Esophagus squamous epithelium (tissue), 5 donors: ENCODE measurements around the gene CCDC136. TPM values are rescaled to one million over a fixed set of nuclear protein-coding genes. Genes with fewer than 3 reads are reported as not detected.

ENCODE experiments used
- DNase-seq: peaks from one replicate; lab custom pipeline; 2025; lab: John Stamatoyannopoulos, UW
- H3K27ac ChIP-seq, 4 donors: fragments of 200-600 bp; sonication (generic); one replicate each; pipeline ENCODE4 v1.5.1; 2016 to 2019; ENCODE audit warnings: mild to moderate bottlenecking in 1 of 4
- H3K27me3 ChIP-seq, 4 donors: fragments of 200-600 bp; sonication (generic); 1 replicate in 3 of 4; 2 replicates in 1 of 4; pipeline versions ENCODE4 v1.5.1 to v1.6.0; 2017 to 2021; ENCODE audit warnings: antibody characterized with exemption in 1 of 4
- H3K36me3 ChIP-seq, 3 donors: fragments of 200-600 bp; sonication (generic); one replicate each; pipeline ENCODE4 v1.5.1; 2016 to 2019
- H3K4me1 ChIP-seq, 3 donors: fragments of 200-600 bp; sonication (generic); one replicate each; pipeline ENCODE4 v1.5.1; 2017 to 2019
- H3K4me3 ChIP-seq, 4 donors: fragments of 200-600 bp; sonication (generic); 1 replicate in 3 of 4; 2 replicates in 1 of 4; pipeline ENCODE4 v1.5.1; 2016 to 2019; ENCODE audit warnings: mild to moderate bottlenecking in 2 of 4, moderate library complexity in 1 of 4
- H3K9me3 ChIP-seq, 3 donors: fragments of 200-600 bp; sonication (generic); one replicate each; pipeline ENCODE4 v1.5.1; 2016 to 2019
- POLR2A ChIP-seq, 4 donors: fragments of 450-650 bp; IDR thresholded peaks; one replicate each; pipeline ENCODE4 v1.6.1; 2017; ENCODE audit warnings: antibody characterized with exemption in 4 of 4, mild to moderate bottlenecking in 4 of 4, moderate library complexity in 3 of 4
- WGBS, 2 donors: methylation state at CpG; one replicate each; pipeline ENCODE4 v1.1.5; 2018; 5-methylcytosine and 5-hydroxymethylcytosine counted together
- intact Hi-C: fragments of 100-400 bp; cut with DNase I; formaldehyde crosslinking; loops from one replicate; pipeline ENCODE4 v1.15.0; 2022
- total RNA-seq, 4 donors: library from RNA; depleted of rRNA; stranded (reverse); fragments of >200 nt; gene quantifications; one replicate each; pipeline ENCODE4 v1.1.0, GENCODE V29; 2016
- TF ChIP-seq, protein P1 (sequence below), 6 experiments: fragments of 450-650 bp in 4 of 6; fragments of 200-600 bp in 2 of 6; sonication (generic) in 2 of 6; IDR thresholded peaks; one replicate each; pipeline ENCODE4 v1.5.1; 2016 to 2019; ENCODE audit warnings: antibody characterized with exemption in 6 of 6, mild to moderate bottlenecking in 4 of 6, moderate library complexity in 4 of 6
- donor health status: DM: yes; HTN: yes; CAD: no.

The CCDC136 gene
- total RNA-seq, 4 donors from 2014 or later: 0.09 to 5.1 (median 2.2) TPM

- Histone ChIP-seq H3K27ac (peak overlapping the region in 1 of 4 donors; percentile 14), H3K9me3 (no peaks in the 10 kb centered on the region), H3K27me3 (no peaks in the 10 kb centered on the region), H3K4me3 (no peak overlapping the region), H3K36me3 (peaks cover 0 to 84% (median 0%) of the 10 kb centered on the region in 3 donors), H3K4me1 (peaks cover 0 to 15% (median 0%) of the 10 kb centered on the region in 3 donors)
- DNase-seq: no peak
- 73 to 100% methylated on average over 1 to 2 of the region's 17 CpGs for WGBS, 2 donors
- intact Hi-C loops: no loop called here
- no peak for TF ChIP-seq POLR2A (IDR thresholded peaks at IDR 0.05)
- TF ChIP-seq, protein P1, sequence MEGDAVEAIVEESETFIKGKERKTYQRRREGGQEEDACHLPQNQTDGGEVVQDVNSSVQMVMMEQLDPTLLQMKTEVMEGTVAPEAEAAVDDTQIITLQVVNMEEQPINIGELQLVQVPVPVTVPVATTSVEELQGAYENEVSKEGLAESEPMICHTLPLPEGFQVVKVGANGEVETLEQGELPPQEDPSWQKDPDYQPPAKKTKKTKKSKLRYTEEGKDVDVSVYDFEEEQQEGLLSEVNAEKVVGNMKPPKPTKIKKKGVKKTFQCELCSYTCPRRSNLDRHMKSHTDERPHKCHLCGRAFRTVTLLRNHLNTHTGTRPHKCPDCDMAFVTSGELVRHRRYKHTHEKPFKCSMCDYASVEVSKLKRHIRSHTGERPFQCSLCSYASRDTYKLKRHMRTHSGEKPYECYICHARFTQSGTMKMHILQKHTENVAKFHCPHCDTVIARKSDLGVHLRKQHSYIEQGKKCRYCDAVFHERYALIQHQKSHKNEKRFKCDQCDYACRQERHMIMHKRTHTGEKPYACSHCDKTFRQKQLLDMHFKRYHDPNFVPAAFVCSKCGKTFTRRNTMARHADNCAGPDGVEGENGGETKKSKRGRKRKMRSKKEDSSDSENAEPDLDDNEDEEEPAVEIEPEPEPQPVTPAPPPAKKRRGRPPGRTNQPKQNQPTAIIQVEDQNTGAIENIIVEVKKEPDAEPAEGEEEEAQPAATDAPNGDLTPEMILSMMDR (IDR thresholded peaks at IDR 0.05): no peak
These were observed 52.3 kb downstream of the CCDC136 start for GRCh38 chr7:128843938-128844621.

- WGBS, 2 donors: 84 to 97% methylated on average over 7 to 14 of the region's 25 CpGs
- DNase-seq: no peak
- no peaks in the 10 kb centered on the region for H3K9me3 ChIP-seq
- H3K4me3 ChIP-seq: no peak overlapping the region
- no peak for TF ChIP-seq POLR2A (IDR thresholded peaks at IDR 0.05)
- TF ChIP-seq, protein P1 (IDR thresholded peaks at IDR 0.05): no peak
- intact Hi-C loops: no loop called here
- peaks cover 0 to 85% (median 0%) of the 10 kb centered on the region in 3 donors for H3K36me3 ChIP-seq
- H3K4me1 ChIP-seq: peaks cover 0 to 13% (median 0%) of the 10 kb centered on the region in 3 donors
- no peaks in the 10 kb centered on the region for H3K27me3 ChIP-seq
- peak overlapping the region in 1 of 4 donors; percentile 14 for H3K27ac ChIP-seq
These were observed 53.1 kb downstream of the CCDC136 start for GRCh38 chr7:128844777-128845311.

DNA sequence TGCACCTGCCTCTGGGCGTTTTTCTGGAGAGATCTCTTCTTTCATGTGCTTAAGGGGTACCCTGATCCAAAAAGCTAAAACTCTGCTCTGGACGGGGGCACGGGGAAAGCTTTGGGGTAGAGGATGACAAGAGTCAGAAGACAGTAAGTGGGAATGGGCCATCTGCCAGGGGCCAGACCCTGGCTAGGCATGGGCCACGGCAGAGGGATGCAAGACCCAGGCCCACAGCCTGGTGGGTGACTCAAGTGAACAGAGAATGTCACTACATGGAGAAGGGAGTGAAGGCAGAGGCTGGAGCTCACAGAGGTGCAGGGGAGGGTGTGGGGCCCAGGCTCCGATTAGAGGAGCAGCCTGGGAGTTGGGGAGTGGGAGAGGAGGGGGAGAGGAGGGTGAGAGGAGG is 53.7 kb downstream of the CCDC136 start:
- no peak overlapping the region for H3K27ac ChIP-seq
- H3K4me3 ChIP-seq: no peak overlapping the region
- no peak for DNase-seq
- WGBS, 2 donors: 78 to 85% methylated on average over 3 to 5 of the region's 5 CpGs
- H3K27me3 ChIP-seq: no peaks in the 10 kb centered on the region
- no peak for TF ChIP-seq POLR2A (IDR thresholded peaks at IDR 0.05)
- TF ChIP-seq, protein P1 (IDR thresholded peaks at IDR 0.05): no peak
- H3K4me1 ChIP-seq: peaks cover 0 to 9% (median 0%) of the 10 kb centered on the region in 3 donors
- intact Hi-C loops: no loop called here
- H3K36me3 ChIP-seq: peaks cover 0 to 87% (median 0%) of the 10 kb centered on the region in 3 donors
- H3K9me3 ChIP-seq: no peaks in the 10 kb centered on the region

GRCh38 chr7:128845987-128846386 is 54.2 kb downstream of the CCDC136 start:
- TF ChIP-seq, protein P1 (IDR thresholded peaks at IDR 0.05): no peak
- TF ChIP-seq POLR2A (IDR thresholded peaks at IDR 0.05): no peak
- intact Hi-C loops: no loop called here
- peaks cover 0 to 87% (median 0%) of the 10 kb centered on the region in 3 donors for H3K36me3 ChIP-seq
- no peak for DNase-seq
- no peaks in the 10 kb centered on the region for H3K27me3 ChIP-seq
- no peaks in the 10 kb centered on the region for H3K9me3 ChIP-seq
- 73 to 75% methylated on average over 10 to 11 of the region's 19 CpGs for WGBS, 2 donors
- H3K4me1 ChIP-seq: peaks cover 0 to 9% (median 0%) of the 10 kb centered on the region in 3 donors
- H3K27ac ChIP-seq: no peak overlapping the region
- H3K4me3 ChIP-seq: no peak overlapping the region

GRCh38 chr7:128846781-128847444 is 55.1 kb downstream of the CCDC136 start:
- no peaks in the 10 kb centered on the region for H3K9me3 ChIP-seq
- H3K4me1 ChIP-seq: peaks cover 0 to 4% (median 0%) of the 10 kb centered on the region in 3 donors
- no peak overlapping the region for H3K4me3 ChIP-seq
- DNase-seq: no peak
- H3K27ac ChIP-seq: no peak overlapping the region
- 82 to 84% methylated on average over 6 to 14 of the region's 14 CpGs for WGBS, 2 donors
- no peak for TF ChIP-seq POLR2A (IDR thresholded peaks at IDR 0.05)
- TF ChIP-seq, protein P1 (IDR thresholded peaks at IDR 0.05): no peak
- peaks cover 0 to 91% (median 0%) of the 10 kb centered on the region in 3 donors for H3K36me3 ChIP-seq
- intact Hi-C loops: no loop called here
- H3K27me3 ChIP-seq: no peaks in the 10 kb centered on the region
